Stimulated activated CD4-positive, alpha-beta T cell treated with anti-CD3 and anti-CD28 coated beads, Interleukin-1b, Interleukin-23, amount 100 ng/mL, for 48 hours (primary cell): ENCODE measurements around the gene KCNK2.
"Not testable (repeated sequence)": the region's sequence is repeated elsewhere in the genome, so short reads cannot be mapped to it uniquely, and the experiment has no call there.

Source experiments
- DNase-seq: peaks from one replicate; pipeline ENCODE4 v3.0.0-alpha.2; 2020

The KCNK2 gene

GRCh38 chr1:215163144-215163543, 80.6 kb downstream of the KCNK2 start:
- DNase-seq, result not testable (repeated sequence)

GRCh38 chr1:215166886-215167285, 84.3 kb downstream of the KCNK2 start:
- no peak for DNase-seq

- no peak for DNase-seq
Observed at GRCh38 chr1:215181518-215181917, 99.0 kb downstream of the KCNK2 start.

- DNase-seq, result no peak
Observed at GRCh38 chr1:215185067-215185620, 102.6 kb downstream of the KCNK2 start.

GRCh38 chr1:215188302-215188950, 105.9 kb downstream of the KCNK2 start:
- DNase-seq, result no peak

- no peak for DNase-seq
Observed at GRCh38 chr1:215192306-215192705, 109.8 kb downstream of the KCNK2 start.

- DNase-seq, result no peak
Observed at GRCh38 chr1:215198021-215198420, 115.5 kb downstream of the KCNK2 start.

- DNase-seq, result no peak
Observed at GRCh38 chr1:215200121-215200520, 117.6 kb downstream of the KCNK2 start.

- no peak for DNase-seq
Observed at GRCh38 chr1:215201283-215201682, 118.7 kb downstream of the KCNK2 start.

- DNase-seq, result no peak
Observed at GRCh38 chr1:215202868-215203267, 120.3 kb downstream of the KCNK2 start.

GRCh38 chr1:215210167-215210566, 127.6 kb downstream of the KCNK2 start:
- no peak for DNase-seq

GRCh38 chr1:215215846-215216245, 133.3 kb downstream of the KCNK2 start:
- DNase-seq, result no peak

GRCh38 chr1:215219372-215219771, 136.8 kb downstream of the KCNK2 start:
- no peak for DNase-seq

GRCh38 chr1:215220346-215220745, 137.8 kb downstream of the KCNK2 start:
- DNase-seq, result no peak

- no peak for DNase-seq
Observed at GRCh38 chr1:215226757-215227156, 144.2 kb downstream of the KCNK2 start.

- DNase-seq, result no peak
Observed at GRCh38 chr1:215228193-215228592, 145.7 kb downstream of the KCNK2 start.

- no peak for DNase-seq
Observed at GRCh38 chr1:215241451-215241850, 158.9 kb downstream of the KCNK2 start.

- DNase-seq, result no peak
Observed at GRCh38 chr1:215243345-215244054, 161.0 kb downstream of the KCNK2 start.

GRCh38 chr1:215250913-215251312, 168.4 kb downstream of the KCNK2 start:
- no peak for DNase-seq

- DNase-seq, result no peak
Observed at GRCh38 chr1:215251428-215251827, 168.9 kb downstream of the KCNK2 start.

GRCh38 chr1:215252164-215252563, 169.6 kb downstream of the KCNK2 start:
- no peak for DNase-seq

- DNase-seq, result no peak
Observed at GRCh38 chr1:215256936-215257679, 174.6 kb downstream of the KCNK2 start.

- DNase-seq, result no peak
Observed at GRCh38 chr1:215260711-215261110, 178.2 kb downstream of the KCNK2 start.

GRCh38 chr1:215262106-215262505, 179.6 kb downstream of the KCNK2 start:
- DNase-seq, result no peak
